Measurements from ENCODE around the gene NCSTN.

The NCSTN gene

GRCh38 chr1:160346958-160347357 lies 3.8 kb downstream of the NCSTN start:
- H3K4me1 ChIP-seq (ENCODE audit: insufficient read depth, insufficient read length), result no peaks in the 10 kb centered on the region
- H3K27me3 ChIP-seq (ENCODE audit: insufficient read depth, insufficient read length), result no peaks in the 10 kb centered on the region
- TF ChIP-seq SUZ12 (IDR thresholded peaks at IDR 0.05; ENCODE audit: extremely low read depth, insufficient read depth, insufficient read length) (no peak), ZNF274 (IDR thresholded peaks at IDR 0.05; ENCODE audit: low read depth, low read length) (no peak), YY1 (IDR thresholded peaks at IDR 0.05; ENCODE audit: insufficient read depth, insufficient read length) (no peak)
- H3K36me3 ChIP-seq (ENCODE audit: insufficient read depth, insufficient read length, low read length), result peaks cover 76% of the 10 kb centered on the region
- H3K9me3 ChIP-seq (ENCODE audit: insufficient read depth, low read length), result no peaks in the 10 kb centered on the region
- no peak overlapping the region for H3K4me3 ChIP-seq (ENCODE audit: insufficient read length, low read depth)
- no peak for DNase-seq (ENCODE audit: low read depth, low spot score)
- H3K9ac ChIP-seq (ENCODE audit: insufficient read length, low read depth), result no peak overlapping the region

GRCh38 chr1:160351629-160352028 lies 8.4 kb downstream of the NCSTN start:
- Histone ChIP-seq H3K4me1 (ENCODE audit: insufficient read depth, insufficient read length) (no peaks in the 10 kb centered on the region), H3K9me3 (ENCODE audit: insufficient read depth, low read length) (no peaks in the 10 kb centered on the region), H3K36me3 (ENCODE audit: insufficient read depth, insufficient read length, low read length) (peaks cover 100% of the 10 kb centered on the region), H3K9ac (ENCODE audit: insufficient read length, low read depth) (no peak overlapping the region), H3K27me3 (ENCODE audit: insufficient read depth, insufficient read length) (no peaks in the 10 kb centered on the region), H3K4me3 (ENCODE audit: insufficient read length, low read depth) (no peak overlapping the region)
- no peak for TF ChIP-seq YY1 (IDR thresholded peaks at IDR 0.05; ENCODE audit: insufficient read depth, insufficient read length)
- no peak for TF ChIP-seq ZNF274 (IDR thresholded peaks at IDR 0.05; ENCODE audit: low read depth, low read length)
- TF ChIP-seq SUZ12 (IDR thresholded peaks at IDR 0.05; ENCODE audit: extremely low read depth, insufficient read depth, insufficient read length), result no peak
- DNase-seq (ENCODE audit: low read depth, low spot score), result no peak

GRCh38 chr1:160352555-160352954 lies 9.4 kb downstream of the NCSTN start:
- Histone ChIP-seq H3K9me3 (ENCODE audit: insufficient read depth, low read length) (no peaks in the 10 kb centered on the region), H3K36me3 (ENCODE audit: insufficient read depth, insufficient read length, low read length) (peaks cover 100% of the 10 kb centered on the region), H3K27me3 (ENCODE audit: insufficient read depth, insufficient read length) (no peaks in the 10 kb centered on the region), H3K4me1 (ENCODE audit: insufficient read depth, insufficient read length) (no peaks in the 10 kb centered on the region), H3K4me3 (ENCODE audit: insufficient read length, low read depth) (no peak overlapping the region), H3K9ac (ENCODE audit: insufficient read length, low read depth) (no peak overlapping the region)
- DNase-seq (ENCODE audit: low read depth, low spot score), result no peak
- TF ChIP-seq SUZ12 (IDR thresholded peaks at IDR 0.05; ENCODE audit: extremely low read depth, insufficient read depth, insufficient read length), result no peak
- no peak for TF ChIP-seq YY1 (IDR thresholded peaks at IDR 0.05; ENCODE audit: insufficient read depth, insufficient read length)
- TF ChIP-seq ZNF274 (IDR thresholded peaks at IDR 0.05; ENCODE audit: low read depth, low read length), result no peak

- TF ChIP-seq SUZ12 (IDR thresholded peaks at IDR 0.05; ENCODE audit: extremely low read depth, insufficient read depth, insufficient read length), result no peak
- no peak for TF ChIP-seq YY1 (IDR thresholded peaks at IDR 0.05; ENCODE audit: insufficient read depth, insufficient read length)
- no peak for TF ChIP-seq ZNF274 (IDR thresholded peaks at IDR 0.05; ENCODE audit: low read depth, low read length)
- no peak overlapping the region for H3K4me3 ChIP-seq (ENCODE audit: insufficient read length, low read depth)
- H3K36me3 ChIP-seq (ENCODE audit: insufficient read depth, insufficient read length, low read length), result peaks cover 100% of the 10 kb centered on the region
- H3K9ac ChIP-seq (ENCODE audit: insufficient read length, low read depth), result no peak overlapping the region
- no peaks in the 10 kb centered on the region for H3K9me3 ChIP-seq (ENCODE audit: insufficient read depth, low read length)
- H3K27me3 ChIP-seq (ENCODE audit: insufficient read depth, insufficient read length), result no peaks in the 10 kb centered on the region
- H3K4me1 ChIP-seq (ENCODE audit: insufficient read depth, insufficient read length), result no peaks in the 10 kb centered on the region
- DNase-seq (ENCODE audit: low read depth, low spot score), result no peak
These were observed 10.0 kb downstream of the NCSTN start for GRCh38 chr1:160353223-160353622.

- no peaks in the 10 kb centered on the region for H3K27me3 ChIP-seq (ENCODE audit: insufficient read depth, insufficient read length)
- no peak overlapping the region for H3K4me3 ChIP-seq (ENCODE audit: insufficient read length, low read depth)
- no peaks in the 10 kb centered on the region for H3K9me3 ChIP-seq (ENCODE audit: insufficient read depth, low read length)
- DNase-seq (ENCODE audit: low read depth, low spot score), result no peak
- no peaks in the 10 kb centered on the region for H3K4me1 ChIP-seq (ENCODE audit: insufficient read depth, insufficient read length)
- H3K36me3 ChIP-seq (ENCODE audit: insufficient read depth, insufficient read length, low read length), result peaks cover 96% of the 10 kb centered on the region
- H3K9ac ChIP-seq (ENCODE audit: insufficient read length, low read depth), result no peak overlapping the region
- TF ChIP-seq ZNF274 (IDR thresholded peaks at IDR 0.05; ENCODE audit: low read depth, low read length) (no peak), YY1 (IDR thresholded peaks at IDR 0.05; ENCODE audit: insufficient read depth, insufficient read length) (no peak), SUZ12 (IDR thresholded peaks at IDR 0.05; ENCODE audit: extremely low read depth, insufficient read depth, insufficient read length) (no peak)
These were observed 11.3 kb downstream of the NCSTN start for GRCh38 chr1:160354388-160354985.

GRCh38 chr1:160357286-160358002 lies 14.3 kb downstream of the NCSTN start:
- TF ChIP-seq YY1 (IDR thresholded peaks at IDR 0.05; ENCODE audit: insufficient read depth, insufficient read length) (no peak), ZNF274 (IDR thresholded peaks at IDR 0.05; ENCODE audit: low read depth, low read length) (no peak), SUZ12 (IDR thresholded peaks at IDR 0.05; ENCODE audit: extremely low read depth, insufficient read depth, insufficient read length) (no peak)
- Histone ChIP-seq H3K27me3 (ENCODE audit: insufficient read depth, insufficient read length) (no peaks in the 10 kb centered on the region), H3K9ac (ENCODE audit: insufficient read length, low read depth) (no peak overlapping the region), H3K4me1 (ENCODE audit: insufficient read depth, insufficient read length) (peaks cover 12% of the 10 kb centered on the region), H3K36me3 (ENCODE audit: insufficient read depth, insufficient read length, low read length) (peaks cover 88% of the 10 kb centered on the region), H3K9me3 (ENCODE audit: insufficient read depth, low read length) (no peaks in the 10 kb centered on the region), H3K4me3 (ENCODE audit: insufficient read length, low read depth) (no peak overlapping the region)
- DNase-seq (ENCODE audit: low read depth, low spot score), result no peak

- no peak overlapping the region for H3K9ac ChIP-seq (ENCODE audit: insufficient read length, low read depth)
- peaks cover 18% of the 10 kb centered on the region for H3K4me1 ChIP-seq (ENCODE audit: insufficient read depth, insufficient read length)
- no peak for DNase-seq (ENCODE audit: low read depth, low spot score)
- no peaks in the 10 kb centered on the region for H3K27me3 ChIP-seq (ENCODE audit: insufficient read depth, insufficient read length)
- H3K4me3 ChIP-seq (ENCODE audit: insufficient read length, low read depth), result no peak overlapping the region
- TF ChIP-seq SUZ12 (IDR thresholded peaks at IDR 0.05; ENCODE audit: extremely low read depth, insufficient read depth, insufficient read length), result no peak
- no peak for TF ChIP-seq ZNF274 (IDR thresholded peaks at IDR 0.05; ENCODE audit: low read depth, low read length)
- H3K36me3 ChIP-seq (ENCODE audit: insufficient read depth, insufficient read length, low read length), result peaks cover 81% of the 10 kb centered on the region
- H3K9me3 ChIP-seq (ENCODE audit: insufficient read depth, low read length), result no peaks in the 10 kb centered on the region
These were observed 14.9 kb downstream of the NCSTN start for GRCh38 chr1:160358073-160358472.
